K562 (cell line): ENCODE measurements around the gene IQCN. TPM values are rescaled to one million over a fixed set of nuclear protein-coding genes. Genes with fewer than 3 reads are reported as not detected.

Experiments
- BRD4 ChIP-seq: fragments of 200-600 bp; sonication (generic); IDR thresholded peaks from 2 replicates; pipeline ENCODE4 v1.6.1; 2017; ENCODE audit warnings: inconsistent platforms
- C11orf30 ChIP-seq: fragments of 450-650 bp; IDR thresholded peaks from 2 replicates; pipeline ENCODE4 v1.6.1; 2016; ENCODE audit warnings: low read depth, mild to moderate bottlenecking
- CBX2 ChIP-seq: fragments of 200-600 bp; sonication (generic); IDR thresholded peaks from one replicate; pipeline ENCODE4 v1.6.1; 2012; ENCODE audit warnings: mild to moderate bottlenecking, low read length, inconsistent platforms; ENCODE audit not compliant: insufficient read depth, poor library complexity, severe bottlenecking
- ELF4 ChIP-seq: fragments of 450-650 bp; formaldehyde crosslinking; IDR thresholded peaks from 2 replicates; pipeline ENCODE4 v1.4.0; 2022; ENCODE audit warnings: missing genetic modification characterization
- ILK ChIP-seq: fragments of 450-650 bp; IDR thresholded peaks from 2 replicates; pipeline ENCODE4 v1.6.1; 2016; ENCODE audit warnings: missing genetic modification characterization, low read depth, mild to moderate bottlenecking, missing compliant biosample characterization, moderate library complexity, borderline replicate concordance
- NR1H2 ChIP-seq: sonication (generic); formaldehyde crosslinking; IDR thresholded peaks from 2 replicates; pipeline ENCODE4 v1.4.0; 2020; ENCODE audit warnings: mild to moderate bottlenecking, missing genetic modification reagents
- PYGO2 ChIP-seq: fragments of 450-650 bp; IDR thresholded peaks from 2 replicates; pipeline ENCODE4 v1.6.1; 2016; ENCODE audit warnings: mild to moderate bottlenecking, missing genetic modification characterization, moderate library complexity, missing compliant biosample characterization
- SAFB2 ChIP-seq: fragments of 200-400 bp; formaldehyde crosslinking; IDR thresholded peaks from 2 replicates; pipeline ENCODE4 v1.6.1; 2018; ENCODE audit warnings: borderline replicate concordance, low read length, low read depth, moderate library complexity; ENCODE audit not compliant: severe bottlenecking
- SETDB1 ChIP-seq: IDR thresholded peaks from one replicate; pipeline ENCODE4 v1.6.1; 2012; ENCODE audit warnings: low read length, control low read depth, inconsistent platforms
- SIX5 ChIP-seq, 2 experiments: IDR thresholded peaks; 2 replicates each; pipeline ENCODE4 v1.6.1; 2011; ENCODE audit warnings: low read length in 2 of 2, borderline replicate concordance in 1 of 2, low read depth in 1 of 2, mild to moderate bottlenecking in 1 of 2, moderate library complexity in 1 of 2; ENCODE audit not compliant: insufficient read depth in 1 of 2
- SMAD3 ChIP-seq: fragments of 450-650 bp; formaldehyde crosslinking; conservative IDR thresholded peaks from 2 replicates; pipeline ENCODE4 v1.4.0; 2020; ENCODE audit warnings: mild to moderate bottlenecking
- SMARCE1 ChIP-seq: fragments of 450-650 bp; IDR thresholded peaks from 2 replicates; pipeline ENCODE4 v1.7.1; 2016; ENCODE audit warnings: mild to moderate bottlenecking
- SREBF1 ChIP-seq: fragments of 150-350 bp; IDR thresholded peaks from 2 replicates; pipeline ENCODE4 v1.6.1; 2014; ENCODE audit warnings: antibody characterized with exemption, low read depth, low read length, borderline replicate concordance
- SRF ChIP-seq, 2 experiments: fragments of 250-450, 450-650 bp in 1 of 2; sonication (Bioruptor Pico) in 1 of 2; sonication (generic) in 1 of 2; formaldehyde crosslinking; IDR thresholded peaks; 2 replicates each; pipeline versions ENCODE4 v1.5.0 to v1.5.1; 2020 to 2022; ENCODE audit warnings: mild to moderate bottlenecking in 1 of 2, missing genetic modification reagents in 1 of 2
- SRSF9 ChIP-seq: fragments of 200-400 bp; formaldehyde crosslinking; IDR thresholded peaks from 2 replicates; pipeline ENCODE4 v1.6.1; 2017; ENCODE audit warnings: low read depth, low read length, borderline replicate concordance
- TOE1 ChIP-seq, 2 experiments: fragments of 450-650 bp in 1 of 2; sonication (generic) in 1 of 2; formaldehyde crosslinking in 1 of 2; IDR thresholded peaks; 2 replicates each; pipeline versions ENCODE4 v1.7.1 to v1.8.0; 2016 to 2022; ENCODE audit warnings: borderline replicate concordance in 2 of 2, mild to moderate bottlenecking in 2 of 2, antibody characterized with exemption in 1 of 2, inconsistent platforms in 1 of 2, low read depth in 1 of 2, missing genetic modification reagents in 1 of 2, moderate library complexity in 1 of 2
- ZBTB8A ChIP-seq: fragments of 450-650 bp; IDR thresholded peaks from 2 replicates; pipeline ENCODE4 v1.6.1; 2018; ENCODE audit warnings: mild to moderate bottlenecking, moderate library complexity; ENCODE audit not compliant: partially characterized antibody
- ZNF165 ChIP-seq: fragments of 250-450 bp; sonication (Bioruptor Pico); IDR thresholded peaks from 2 replicates; pipeline ENCODE4 v1.4.0; 2020; ENCODE audit warnings: borderline replicate concordance
- ZNF431 ChIP-seq: sonication (generic); formaldehyde crosslinking; IDR thresholded peaks from 2 replicates; pipeline ENCODE4 v1.8.0; 2022; ENCODE audit warnings: mild to moderate bottlenecking, missing genetic modification reagents
- ZNF699 ChIP-seq: fragments of 250-450 bp; sonication (Bioruptor Pico); IDR thresholded peaks from 2 replicates; pipeline ENCODE4 v1.8.0; 2021; ENCODE audit warnings: mild to moderate bottlenecking, moderate library complexity; ENCODE audit not compliant: insufficient replicate concordance
- ZNF76 ChIP-seq: fragments of 250-450 bp; sonication (Bioruptor Pico); IDR thresholded peaks from 2 replicates; pipeline ENCODE4 v1.4.0; 2020; ENCODE audit warnings: mild to moderate bottlenecking, moderate library complexity, borderline replicate concordance
- polyA plus RNA-seq, 8 experiments: library from polyadenylated mRNA; depleted of rRNA in 4 of 8; stranded (reverse) in 5 of 8; unstranded in 3 of 8; fragments of >200 nt; fragmentation: Nextera tagmentation in 2 of 8; fragmentation: Illumina TruSeq in 1 of 8; extraction: Ambion mirVana in 2 of 8; extraction: Trizol in 1 of 8; gene quantifications; 2 replicates each; pipeline versions ENCODE4 v1.2.1 to v1.2.3, GENCODE V29; 2011 to 2014; ENCODE audit warnings: inconsistent platforms in 1 of 8, missing spikeins in 1 of 8
- total RNA-seq, 7 experiments: library from RNA; depleted of rRNA in 6 of 7; stranded (reverse); fragments of >200 nt in 6 of 7; fragmentation: Illumina TruSeq in 2 of 7; extraction: Trizol in 2 of 7; gene quantifications; 2 replicates each; pipeline versions ENCODE4 v1.2.1 to v1.2.3, GENCODE V29; 2011 to 2021; ENCODE audit warnings: low replicate concordance in 1 of 7
- TF ChIP-seq, protein P1 (sequence below): IDR thresholded peaks from 3 replicates; pipeline ENCODE4 v1.6.1; 2011; ENCODE audit warnings: borderline replicate concordance, mild to moderate bottlenecking, moderate library complexity; ENCODE audit not compliant: insufficient read length; ENCODE audit errors: extremely low read depth
- TF ChIP-seq, protein P2 (sequence below): sonication (generic); formaldehyde crosslinking; IDR thresholded peaks from 2 replicates; pipeline ENCODE4 v1.8.0; 2022; ENCODE audit warnings: mild to moderate bottlenecking, low read depth, missing genetic modification reagents

Gene IQCN
- total and polyA plus RNA-seq, 9 of the 15 experiments (the other 6 are each of a cell fraction or from before 2014, with no cell fraction given): 0.01 to 0.07 (median 0.04) TPM; not detected in 3

DNA sequence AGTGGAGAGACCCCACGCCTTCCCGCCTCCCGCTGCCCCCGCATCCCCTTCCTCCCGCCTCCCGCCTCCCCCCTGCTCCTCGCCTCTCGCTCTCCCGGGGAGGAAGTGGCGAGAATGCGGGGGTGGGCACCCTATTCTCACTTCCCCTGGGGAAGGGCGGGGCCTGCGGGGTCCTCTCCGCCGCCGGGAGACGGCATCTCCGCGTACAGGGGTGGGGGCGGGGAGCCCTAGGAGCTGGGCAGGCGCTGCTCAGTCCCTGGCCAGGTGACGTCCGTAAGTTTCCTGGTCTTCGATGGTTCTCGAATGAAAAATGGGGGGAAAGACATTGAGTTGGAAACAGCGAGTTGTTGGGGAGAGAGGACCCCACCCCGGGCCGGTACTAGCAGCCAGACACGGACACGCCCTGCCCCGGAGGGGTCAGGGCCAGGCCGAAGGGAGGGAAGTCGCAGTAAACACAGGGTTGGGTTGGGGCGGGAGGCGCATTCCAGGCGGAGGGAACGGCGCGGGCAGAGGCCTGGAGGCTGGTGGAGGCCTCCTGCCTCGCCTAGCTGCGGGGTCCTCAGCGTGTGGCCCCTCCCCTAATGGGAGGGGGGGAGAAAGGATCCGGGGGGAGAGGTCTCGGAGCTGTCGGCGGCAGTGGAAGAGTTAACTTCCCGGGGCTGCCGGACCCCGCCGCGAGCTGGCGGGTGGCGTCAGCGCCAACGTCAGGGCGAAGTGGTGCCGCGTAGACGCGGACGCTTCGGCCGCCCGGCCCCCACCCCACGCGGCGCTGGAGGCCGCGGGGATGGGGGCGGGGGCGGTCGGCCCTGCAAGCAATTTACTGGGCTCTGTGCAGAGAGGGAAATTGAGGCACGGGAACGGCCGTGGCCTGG, 17.6 kb upstream of the IQCN start (continued):
- TF ChIP-seq ZNF76: no peak; the same call in 1 of the 2 replicates
- peak; percentile 97 for TF ChIP-seq BRD4
- TF ChIP-seq ZNF431: no peak; the same call in 1 of the 2 replicates
- TF ChIP-seq SREBF1: no peak
- TF ChIP-seq SAFB2: no peak
- no peak for TF ChIP-seq PYGO2 (tag)
- TF ChIP-seq, protein P1, sequence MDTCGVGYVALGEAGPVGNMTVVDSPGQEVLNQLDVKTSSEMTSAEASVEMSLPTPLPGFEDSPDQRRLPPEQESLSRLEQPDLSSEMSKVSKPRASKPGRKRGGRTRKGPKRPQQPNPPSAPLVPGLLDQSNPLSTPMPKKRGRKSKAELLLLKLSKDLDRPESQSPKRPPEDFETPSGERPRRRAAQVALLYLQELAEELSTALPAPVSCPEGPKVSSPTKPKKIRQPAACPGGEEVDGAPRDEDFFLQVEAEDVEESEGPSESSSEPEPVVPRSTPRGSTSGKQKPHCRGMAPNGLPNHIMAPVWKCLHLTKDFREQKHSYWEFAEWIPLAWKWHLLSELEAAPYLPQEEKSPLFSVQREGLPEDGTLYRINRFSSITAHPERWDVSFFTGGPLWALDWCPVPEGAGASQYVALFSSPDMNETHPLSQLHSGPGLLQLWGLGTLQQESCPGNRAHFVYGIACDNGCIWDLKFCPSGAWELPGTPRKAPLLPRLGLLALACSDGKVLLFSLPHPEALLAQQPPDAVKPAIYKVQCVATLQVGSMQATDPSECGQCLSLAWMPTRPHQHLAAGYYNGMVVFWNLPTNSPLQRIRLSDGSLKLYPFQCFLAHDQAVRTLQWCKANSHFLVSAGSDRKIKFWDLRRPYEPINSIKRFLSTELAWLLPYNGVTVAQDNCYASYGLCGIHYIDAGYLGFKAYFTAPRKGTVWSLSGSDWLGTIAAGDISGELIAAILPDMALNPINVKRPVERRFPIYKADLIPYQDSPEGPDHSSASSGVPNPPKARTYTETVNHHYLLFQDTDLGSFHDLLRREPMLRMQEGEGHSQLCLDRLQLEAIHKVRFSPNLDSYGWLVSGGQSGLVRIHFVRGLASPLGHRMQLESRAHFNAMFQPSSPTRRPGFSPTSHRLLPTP: no peak
- no peak for TF ChIP-seq ILK (tag)
- TF ChIP-seq ZNF699 (CRISPR knock-in tag): no peak
- TF ChIP-seq TOE1 (IDR thresholded peaks at IDR 0.05; ENCODE audit: borderline replicate concordance): peak; percentile 55
- TF ChIP-seq TOE1 (CRISPR knock-in tag; IDR thresholded peaks at IDR 0.05; ENCODE audit: borderline replicate concordance, low read depth): peak; percentile 52; the same call in 1 of the 2 replicates
- no peak for TF ChIP-seq CBX2
- no peak for TF ChIP-seq SMAD3 (CRISPR knock-in tag)
- no peak for TF ChIP-seq C11orf30
- no peak for TF ChIP-seq SIX5 (IDR thresholded peaks at IDR 0.05; ENCODE audit: borderline replicate concordance in 1 of 2, insufficient read depth in 1 of 2, low read depth in 1 of 2, low read length in 2 of 2)
- TF ChIP-seq ELF4 (CRISPR knock-in tag): no peak
- TF ChIP-seq, protein P2, sequence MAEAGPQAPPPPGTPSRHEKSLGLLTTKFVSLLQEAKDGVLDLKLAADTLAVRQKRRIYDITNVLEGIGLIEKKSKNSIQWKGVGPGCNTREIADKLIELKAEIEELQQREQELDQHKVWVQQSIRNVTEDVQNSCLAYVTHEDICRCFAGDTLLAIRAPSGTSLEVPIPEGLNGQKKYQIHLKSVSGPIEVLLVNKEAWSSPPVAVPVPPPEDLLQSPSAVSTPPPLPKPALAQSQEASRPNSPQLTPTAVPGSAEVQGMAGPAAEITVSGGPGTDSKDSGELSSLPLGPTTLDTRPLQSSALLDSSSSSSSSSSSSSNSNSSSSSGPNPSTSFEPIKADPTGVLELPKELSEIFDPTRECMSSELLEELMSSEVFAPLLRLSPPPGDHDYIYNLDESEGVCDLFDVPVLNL (CRISPR knock-in tag): no peak
- TF ChIP-seq NR1H2 (CRISPR knock-in tag): no peak
- TF ChIP-seq SRSF9: no peak
- 0 out of 2 replicates have a peak, but pooled peaks have one; percentile 18 for TF ChIP-seq SMARCE1
- TF ChIP-seq SRF (CRISPR knock-in tag; IDR thresholded peaks at IDR 0.05): 0 out of 4 replicates have a peak, but pooled peaks of 1 of the 2 experiments have one; percentile 42
- TF ChIP-seq ZNF165: no peak
- TF ChIP-seq SETDB1: no peak
- TF ChIP-seq ZBTB8A: no peak
